ENCODE measurements around the gene ZBTB20. TPM values are rescaled to one million over a fixed set of nuclear protein-coding genes. Genes with fewer than 3 reads are reported as not detected.

Gene ZBTB20
- total and polyA plus RNA-seq, 2 donors (not counting 1 experiment from before 2014, with no cell fraction given), result 4.0 to 123 TPM

GRCh38 chr3:114796796-114797195, 350.3 kb downstream of the ZBTB20 start:
- no peaks in the 10 kb centered on the region for H3K27me3 ChIP-seq (replicated peaks in 1 of 4; ENCODE audit: control extremely low read depth in 1 of 4, control insufficient read depth in 3 of 4, insufficient read depth in 4 of 4, low read length in 3 of 4)
- H4K20me1 ChIP-seq (ENCODE audit: control insufficient read depth, insufficient read depth, low read length, poor library complexity, severe bottlenecking), result no peaks in the 10 kb centered on the region
- Mint-ChIP-seq H3K4me1 (peaks cover 11% of the 10 kb centered on the region), H3K4me3 (no peak overlapping the region), H3K9me3 (ENCODE audit: insufficient read depth) (no peaks in the 10 kb centered on the region), H3K27me3 (no peaks in the 10 kb centered on the region), H3K27ac (no peak overlapping the region)
- no peak for DNase-seq
- TF ChIP-seq, protein P1, sequence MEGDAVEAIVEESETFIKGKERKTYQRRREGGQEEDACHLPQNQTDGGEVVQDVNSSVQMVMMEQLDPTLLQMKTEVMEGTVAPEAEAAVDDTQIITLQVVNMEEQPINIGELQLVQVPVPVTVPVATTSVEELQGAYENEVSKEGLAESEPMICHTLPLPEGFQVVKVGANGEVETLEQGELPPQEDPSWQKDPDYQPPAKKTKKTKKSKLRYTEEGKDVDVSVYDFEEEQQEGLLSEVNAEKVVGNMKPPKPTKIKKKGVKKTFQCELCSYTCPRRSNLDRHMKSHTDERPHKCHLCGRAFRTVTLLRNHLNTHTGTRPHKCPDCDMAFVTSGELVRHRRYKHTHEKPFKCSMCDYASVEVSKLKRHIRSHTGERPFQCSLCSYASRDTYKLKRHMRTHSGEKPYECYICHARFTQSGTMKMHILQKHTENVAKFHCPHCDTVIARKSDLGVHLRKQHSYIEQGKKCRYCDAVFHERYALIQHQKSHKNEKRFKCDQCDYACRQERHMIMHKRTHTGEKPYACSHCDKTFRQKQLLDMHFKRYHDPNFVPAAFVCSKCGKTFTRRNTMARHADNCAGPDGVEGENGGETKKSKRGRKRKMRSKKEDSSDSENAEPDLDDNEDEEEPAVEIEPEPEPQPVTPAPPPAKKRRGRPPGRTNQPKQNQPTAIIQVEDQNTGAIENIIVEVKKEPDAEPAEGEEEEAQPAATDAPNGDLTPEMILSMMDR (IDR thresholded peaks at IDR 0.05), result no peak
- no peak for TF ChIP-seq EZH2 (IDR thresholded peaks at IDR 0.05; ENCODE audit: borderline replicate concordance, insufficient read depth, low read depth, low read length, poor library complexity, severe bottlenecking)
- peaks cover 0 to 3% of the 10 kb centered on the region in 2 experiments for H3K36me3 ChIP-seq (replicated peaks in 1 of 2; ENCODE audit: control extremely low read depth in 1 of 2, control insufficient read depth in 1 of 2, extremely low read depth in 1 of 2, insufficient read depth in 2 of 2, low read length in 1 of 2)
- CTCF ChIA-PET, result no interaction called here
- H2AFZ ChIP-seq (ENCODE audit: insufficient read depth, low read depth, low read length, poor library complexity, severe bottlenecking), result no peak overlapping the region
- ATAC-seq (ENCODE audit: low read depth), result no peak
- no peaks in the 10 kb centered on the region for H3K9me3 ChIP-seq (ENCODE audit: control extremely low read depth in 1 of 3, control insufficient read depth in 2 of 3, insufficient read depth in 1 of 3, low read length in 2 of 3)
- no peak overlapping the region for H3K27ac ChIP-seq (ENCODE audit: low read length in 2 of 2)
- no peak overlapping the region for H3K4me2 ChIP-seq (replicated peaks; ENCODE audit: low read depth, low read length, poor library complexity, severe bottlenecking)
- H3K79me2 ChIP-seq (ENCODE audit: control insufficient read depth, insufficient read depth, low read length), result no peaks in the 10 kb centered on the region
- POLR2A ChIA-PET, result no interaction called here
- H3K4me1 ChIP-seq (ENCODE audit: control insufficient read depth in 2 of 2, insufficient read depth in 2 of 2, low read length in 2 of 2), result peaks cover 0 to 3% of the 10 kb centered on the region in 2 donors
- no peak overlapping the region for H3K9ac ChIP-seq (ENCODE audit: low read length)
- intact Hi-C loops (cut with micrococcal nuclease), result no loop called here
- H3K4me3 ChIP-seq (ENCODE audit: control extremely low read depth in 1 of 5, extremely low read depth in 1 of 5, insufficient read depth in 1 of 5, low read depth in 2 of 5, low read length in 4 of 5), result no peak overlapping the region

- no peak overlapping the region for H3K4me2 ChIP-seq (replicated peaks; ENCODE audit: low read depth, low read length, poor library complexity, severe bottlenecking)
- no peaks in the 10 kb centered on the region for H4K20me1 ChIP-seq (ENCODE audit: control insufficient read depth, insufficient read depth, low read length, poor library complexity, severe bottlenecking)
- peaks cover 0 to 3% of the 10 kb centered on the region in 2 experiments for H3K36me3 ChIP-seq (replicated peaks in 1 of 2; ENCODE audit: control extremely low read depth in 1 of 2, control insufficient read depth in 1 of 2, extremely low read depth in 1 of 2, insufficient read depth in 2 of 2, low read length in 1 of 2)
- ATAC-seq (ENCODE audit: low read depth), result no peak
- Mint-ChIP-seq H3K4me1 (peaks cover 2% of the 10 kb centered on the region), H3K4me3 (no peak overlapping the region), H3K27me3 (no peaks in the 10 kb centered on the region), H3K27ac (no peak overlapping the region), H3K9me3 (ENCODE audit: insufficient read depth) (no peaks in the 10 kb centered on the region)
- no peak overlapping the region for H3K9ac ChIP-seq (ENCODE audit: low read length)
- no peak overlapping the region for H3K27ac ChIP-seq (ENCODE audit: low read length in 2 of 2)
- intact Hi-C loops (cut with micrococcal nuclease), result no loop called here
- ChIA-PET CTCF (interaction anchor here (0.6 kb wide), 1 partner anchor 639 kb away, joined by 3 read pairs; no protein-coding TSS in a partner anchor), POLR2A (no interaction called here)
- H2AFZ ChIP-seq (ENCODE audit: insufficient read depth, low read depth, low read length, poor library complexity, severe bottlenecking), result no peak overlapping the region
- H3K4me3 ChIP-seq (ENCODE audit: control extremely low read depth in 1 of 5, extremely low read depth in 1 of 5, insufficient read depth in 1 of 5, low read depth in 2 of 5, low read length in 4 of 5), result no peak overlapping the region
- TF ChIP-seq EZH2 (IDR thresholded peaks at IDR 0.05; ENCODE audit: borderline replicate concordance, insufficient read depth, low read depth, low read length, poor library complexity, severe bottlenecking), result no peak
- TF ChIP-seq, protein P1 (IDR thresholded peaks at IDR 0.05), result no peak
- H3K4me1 ChIP-seq (ENCODE audit: control insufficient read depth in 2 of 2, insufficient read depth in 2 of 2, low read length in 2 of 2), result no peaks in the 10 kb centered on the region
- H3K79me2 ChIP-seq (ENCODE audit: control insufficient read depth, insufficient read depth, low read length), result no peaks in the 10 kb centered on the region
- WGBS (ENCODE audit: insufficient coverage), result no CpG with 5 or more reads among the region's 2 CpGs
- no peak for DNase-seq
- no peaks in the 10 kb centered on the region for H3K27me3 ChIP-seq (replicated peaks in 1 of 4; ENCODE audit: control extremely low read depth in 1 of 4, control insufficient read depth in 3 of 4, insufficient read depth in 4 of 4, low read length in 3 of 4)
- no peaks in the 10 kb centered on the region for H3K9me3 ChIP-seq (ENCODE audit: control extremely low read depth in 1 of 3, control insufficient read depth in 2 of 3, insufficient read depth in 1 of 3, low read length in 2 of 3)
These were observed 352.0 kb downstream of the ZBTB20 start for GRCh38 chr3:114794894-114795630.

Data from B cell (primary cell).